GM12801 (cell line): ENCODE measurements around the gene ARHGAP18.

Source experiments
- CTCF ChIP-seq: IDR thresholded peaks from one replicate; pipeline ENCODE4 v1.5.1; 2011; ENCODE audit warnings: control low read depth; ENCODE audit not compliant: insufficient read length; ENCODE audit errors: extremely low read depth

Gene ARHGAP18

GRCh38 chr6:129612440-129612839 lies 97.5 kb downstream of the ARHGAP18 start:
- no peak for TF ChIP-seq CTCF

GRCh38 chr6:129609635-129610034 lies 100.3 kb downstream of the ARHGAP18 start:
- no peak for TF ChIP-seq CTCF

- no peak for TF ChIP-seq CTCF
Measured at GRCh38 chr6:129608886-129609537, 101.0 kb downstream of the ARHGAP18 start.

- TF ChIP-seq CTCF: no peak
Measured at GRCh38 chr6:129607581-129608186, 102.3 kb downstream of the ARHGAP18 start.

- TF ChIP-seq CTCF: no peak
Measured at GRCh38 chr6:129606664-129607063, 103.3 kb downstream of the ARHGAP18 start.

GRCh38 chr6:129605967-129606366 lies 104.0 kb downstream of the ARHGAP18 start:
- TF ChIP-seq CTCF: no peak

GRCh38 chr6:129605095-129605494 lies 104.9 kb downstream of the ARHGAP18 start:
- no peak for TF ChIP-seq CTCF
